GM10847 (cell line): ENCODE results near the gene NAA60.

Source experiments
- POLR2A ChIP-seq: IDR thresholded peaks from 2 replicates; pipeline ENCODE4 v1.6.1; 2011; ENCODE audit not compliant: insufficient read length; ENCODE audit errors: extremely low read depth

The NAA60 gene

DNA sequence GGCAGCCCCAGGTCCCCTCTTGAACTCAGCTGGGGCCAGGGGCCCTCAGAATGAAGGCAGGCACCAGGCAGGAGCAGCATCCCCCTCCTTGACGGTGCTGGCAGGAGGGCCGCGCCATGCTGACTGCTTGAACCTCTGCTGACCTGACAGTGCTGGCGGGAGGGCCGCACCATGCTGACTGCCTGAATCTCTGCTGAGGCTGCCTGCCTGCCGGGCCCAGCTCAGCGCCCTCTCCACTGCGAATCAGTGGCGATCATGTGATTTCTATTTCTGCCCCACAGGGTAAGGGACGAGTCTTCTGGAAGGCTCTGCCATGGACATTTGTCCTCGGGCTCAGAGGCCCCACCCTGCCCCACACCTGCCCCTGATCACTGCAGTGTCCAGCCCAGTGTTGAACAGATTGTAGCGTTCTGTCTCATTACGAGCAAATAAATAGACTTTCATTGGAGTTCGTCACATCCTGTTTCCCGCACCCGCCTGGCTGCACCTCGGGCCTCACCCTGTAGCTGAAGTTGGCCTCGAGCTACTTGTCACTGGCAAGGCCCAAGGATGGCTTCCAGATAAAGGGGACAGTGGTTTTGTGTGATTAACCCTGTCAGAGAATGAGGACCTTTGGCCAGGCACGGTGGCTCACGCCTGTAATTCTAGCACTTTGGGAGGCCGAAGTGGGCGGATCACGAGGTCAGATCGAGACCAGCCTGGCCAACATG is 43.2 kb downstream of the NAA60 start:
- TF ChIP-seq POLR2A, result no peak

DNA sequence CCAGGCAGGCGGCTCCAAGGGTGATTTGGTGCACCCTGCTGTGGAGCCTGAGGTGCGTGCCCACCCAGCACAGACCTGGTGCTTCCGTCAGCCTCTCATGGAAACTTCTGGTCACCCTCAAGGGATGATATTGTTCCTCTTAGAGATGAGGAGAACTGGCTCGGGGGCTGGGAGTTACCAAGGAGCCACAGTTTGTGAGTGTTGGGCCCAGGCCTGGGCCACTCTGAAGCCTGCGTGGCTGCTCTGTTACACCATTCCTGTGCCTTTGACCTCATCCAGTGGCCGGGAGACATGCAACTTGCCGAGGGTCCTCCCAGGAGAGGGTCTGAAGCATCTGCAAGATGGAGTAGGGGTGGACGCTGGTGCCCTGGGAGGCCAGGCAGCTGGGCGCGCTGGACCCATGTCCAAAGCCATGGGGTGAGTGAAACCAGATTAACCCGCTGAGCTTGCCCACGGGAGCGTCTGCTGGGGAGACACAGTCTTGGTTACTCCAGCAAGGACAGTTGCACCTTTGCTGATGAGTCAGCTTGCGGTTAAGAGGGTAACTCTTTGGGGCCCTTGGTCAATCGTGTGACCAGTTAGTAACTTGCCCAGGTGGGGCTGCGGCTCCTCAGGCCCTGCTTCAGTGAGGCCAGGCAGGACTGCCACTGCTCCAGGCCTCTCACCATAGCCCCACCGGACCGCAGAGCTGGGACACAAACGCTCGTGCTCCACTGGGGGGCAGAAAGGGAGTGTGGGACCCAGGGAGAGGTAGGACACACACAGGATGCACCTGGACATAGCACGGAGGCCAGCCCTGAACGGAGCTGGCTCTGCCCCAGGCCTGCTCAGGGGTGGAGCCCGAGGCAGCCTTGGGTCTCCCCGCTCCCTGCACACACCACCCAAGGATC is 44.3 kb downstream of the NAA60 start:
- TF ChIP-seq POLR2A, result no peak

DNA sequence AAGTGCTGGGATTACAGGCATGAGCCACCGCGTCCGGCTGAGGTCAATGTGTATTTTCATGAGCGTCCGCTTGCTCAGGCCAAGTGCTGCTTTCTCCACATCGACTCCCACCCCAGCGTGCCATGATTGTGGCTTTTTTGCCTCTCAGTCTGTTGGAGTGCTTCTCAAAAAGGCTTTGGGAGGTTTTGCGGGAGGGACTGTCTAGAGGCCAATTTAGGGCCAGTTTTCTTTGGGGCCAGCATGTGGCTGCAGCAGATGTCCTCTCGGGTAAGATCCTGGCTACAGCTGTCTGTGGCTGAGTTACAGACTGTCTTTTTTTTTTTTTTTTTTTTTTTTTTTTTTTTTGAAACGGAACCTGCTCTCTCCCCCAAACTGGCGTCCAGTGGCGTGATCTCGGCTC is 45.3 kb downstream of the NAA60 start:
- TF ChIP-seq POLR2A, result no peak

DNA sequence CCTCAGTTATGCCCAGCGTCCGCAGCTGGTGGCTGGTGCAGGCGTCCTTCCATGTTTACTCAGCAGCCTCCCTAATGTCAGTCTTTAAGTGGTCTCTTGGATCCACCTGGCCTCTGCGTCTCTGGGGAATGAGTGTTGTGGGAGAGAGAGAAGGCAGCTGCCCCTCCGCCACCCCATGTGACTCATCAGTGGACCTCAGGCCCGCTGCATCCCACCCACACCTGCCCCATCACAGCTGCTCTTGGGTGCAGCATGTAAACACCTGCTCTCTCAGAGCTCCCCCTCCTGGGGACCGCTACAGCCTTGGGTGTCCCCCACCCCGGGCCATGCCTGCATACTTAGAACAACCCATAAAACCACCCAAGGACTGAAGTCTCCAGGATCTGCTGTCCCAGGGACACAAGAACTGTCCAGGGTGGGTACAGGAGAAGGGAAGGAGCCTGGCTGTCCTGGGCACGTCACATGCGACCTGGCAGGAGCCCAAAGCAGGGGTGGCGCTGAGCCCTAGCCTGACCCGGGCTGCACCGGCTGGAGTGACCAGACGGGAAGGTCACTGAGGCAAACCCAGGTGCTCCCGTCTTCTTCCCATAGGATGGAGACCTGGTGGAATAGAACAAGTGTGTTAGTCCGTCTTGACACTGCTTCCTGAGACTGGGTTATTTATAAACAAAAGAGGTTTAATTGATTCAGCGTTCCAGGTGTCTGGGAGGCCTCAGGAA is 47.6 kb downstream of the NAA60 start:
- no peak for TF ChIP-seq POLR2A

DNA sequence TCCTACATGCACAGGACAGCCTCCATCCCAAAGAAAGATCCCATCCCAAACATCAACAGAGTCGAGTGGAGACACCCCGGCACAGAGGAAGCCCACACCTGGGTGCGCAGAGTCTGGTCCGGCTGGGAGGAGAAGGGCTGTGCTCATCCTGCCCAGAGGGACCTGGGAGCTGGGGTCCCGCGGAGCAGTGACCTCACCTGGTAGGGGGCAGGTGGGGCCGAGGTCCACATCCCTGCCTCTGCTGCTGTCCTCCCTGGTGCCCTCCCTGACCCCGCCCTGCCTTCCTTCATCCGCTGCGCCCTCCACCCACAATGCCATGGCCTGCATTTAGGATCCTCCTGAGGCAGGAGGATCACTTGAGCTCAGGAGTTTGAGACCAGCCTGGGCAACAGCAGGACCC is 48.9 kb downstream of the NAA60 start:
- TF ChIP-seq POLR2A, result no peak

DNA sequence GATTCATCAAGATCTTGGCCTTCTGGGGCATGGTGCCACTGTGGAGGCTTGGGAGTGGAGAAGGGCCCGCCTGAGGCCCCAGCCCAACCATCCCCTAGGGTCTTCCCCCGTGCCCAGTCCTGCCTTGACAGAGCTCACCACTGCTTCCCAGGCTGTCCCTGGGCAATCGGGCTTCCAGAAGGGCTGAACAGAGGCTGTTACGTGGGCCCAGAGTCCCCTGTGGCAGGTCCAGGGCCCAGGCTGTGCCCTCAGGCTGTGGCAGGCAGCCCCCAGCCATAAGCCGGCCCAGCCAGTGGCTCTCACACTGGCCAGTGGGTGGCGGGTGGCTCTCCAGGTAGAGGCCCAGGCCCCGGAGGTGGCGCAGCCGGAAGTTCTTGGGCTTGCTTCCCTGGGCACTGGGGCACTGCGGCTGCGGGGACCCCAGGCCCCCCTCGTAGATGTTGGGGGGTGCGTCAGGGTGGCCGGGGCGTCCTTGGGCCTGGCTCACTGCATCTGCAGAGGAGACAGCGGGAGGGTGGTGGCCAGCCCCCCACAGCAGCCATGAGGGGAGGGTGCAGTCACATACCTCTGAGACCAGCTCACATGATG is 51.0 kb downstream of the NAA60 start:
- TF ChIP-seq POLR2A, result no peak

DNA sequence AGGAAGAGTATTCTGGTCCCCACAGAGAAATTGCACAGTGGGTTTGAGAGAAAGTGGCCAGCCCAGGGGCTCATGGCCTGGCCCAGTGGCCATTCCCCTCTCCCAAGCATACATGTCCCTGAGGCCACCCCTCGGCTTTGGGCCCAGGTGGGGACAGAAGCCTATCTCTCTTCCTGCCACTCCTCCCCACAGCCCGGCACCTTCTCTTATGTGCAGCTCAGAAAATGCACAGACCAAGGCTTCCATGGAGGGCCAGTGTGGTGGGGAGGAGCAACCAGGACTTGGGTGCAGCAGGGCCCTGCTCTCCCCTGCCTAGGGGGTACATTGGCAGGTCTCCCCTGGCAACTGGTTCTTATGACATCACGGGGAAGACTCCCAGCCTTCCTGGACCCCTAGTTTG is 51.7 kb downstream of the NAA60 start, which contains the start of gene C16orf90:
Gene C16orf90, minus strand, starts transcription at position 314 of the 400 bp plus-strand sequence. Its CDS starts 68 bp downstream, at position 246.
- TF ChIP-seq POLR2A, result no peak

DNA sequence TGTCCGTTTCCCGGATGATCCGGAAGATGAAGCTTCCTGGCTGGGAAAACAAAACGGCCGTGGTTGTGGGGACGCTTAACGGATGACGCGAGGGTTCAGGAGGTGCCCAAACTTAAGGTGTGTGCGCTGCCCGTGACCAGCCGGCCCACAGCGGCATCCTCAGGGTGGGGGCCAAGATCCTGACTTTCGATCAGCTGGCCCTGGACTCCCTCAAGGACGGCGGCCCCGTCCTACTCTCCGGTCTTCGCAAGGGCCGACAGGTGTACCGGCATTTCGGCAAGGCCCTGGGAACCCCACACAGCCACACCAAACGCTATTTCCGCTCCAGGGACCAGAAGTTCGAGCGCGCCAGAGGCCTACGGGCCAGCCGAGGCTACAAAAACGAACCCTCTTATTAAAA is 52.9 kb downstream of the NAA60 start:
- TF ChIP-seq POLR2A, result no peak

DNA sequence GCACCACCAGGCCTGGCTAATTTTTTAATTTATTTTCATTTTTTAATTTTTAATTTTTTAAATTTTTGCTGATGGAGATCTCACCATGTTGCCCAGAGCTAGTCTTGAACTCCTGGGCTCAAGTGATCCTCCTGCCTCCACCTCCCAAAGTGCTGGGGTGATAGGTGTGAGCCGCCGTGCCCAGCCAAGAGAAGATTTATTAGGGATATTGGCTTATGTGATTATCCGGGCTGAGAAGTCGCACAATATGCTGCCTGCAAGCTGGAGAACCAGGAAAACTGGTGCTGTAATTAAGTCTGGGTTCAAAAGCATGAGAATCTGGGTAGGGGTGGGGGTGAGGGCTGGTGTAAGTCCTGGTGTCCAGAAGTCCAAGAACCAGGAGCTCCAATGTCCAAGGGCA is 54.3 kb downstream of the NAA60 start:
- TF ChIP-seq POLR2A, result no peak

DNA sequence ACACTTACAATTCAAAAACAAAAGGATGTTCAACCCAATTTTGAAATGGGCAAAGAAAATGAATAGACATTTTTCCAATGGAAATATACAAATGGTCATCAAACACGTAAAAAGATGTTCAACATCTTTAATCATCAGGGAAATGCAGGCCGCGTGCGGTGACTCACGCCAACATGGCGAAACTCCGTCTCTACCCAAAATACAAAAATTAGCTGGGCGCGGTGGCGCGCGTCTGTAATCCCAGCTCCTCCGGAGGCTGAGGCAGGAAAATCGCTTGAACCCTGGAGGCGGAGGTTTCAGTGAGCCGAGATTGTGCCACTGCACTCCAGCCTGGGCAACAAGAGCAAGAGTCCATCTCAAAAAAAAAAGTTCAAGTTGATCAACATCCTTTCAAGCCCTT is 55.5 kb downstream of the NAA60 start:
- no peak for TF ChIP-seq POLR2A

DNA sequence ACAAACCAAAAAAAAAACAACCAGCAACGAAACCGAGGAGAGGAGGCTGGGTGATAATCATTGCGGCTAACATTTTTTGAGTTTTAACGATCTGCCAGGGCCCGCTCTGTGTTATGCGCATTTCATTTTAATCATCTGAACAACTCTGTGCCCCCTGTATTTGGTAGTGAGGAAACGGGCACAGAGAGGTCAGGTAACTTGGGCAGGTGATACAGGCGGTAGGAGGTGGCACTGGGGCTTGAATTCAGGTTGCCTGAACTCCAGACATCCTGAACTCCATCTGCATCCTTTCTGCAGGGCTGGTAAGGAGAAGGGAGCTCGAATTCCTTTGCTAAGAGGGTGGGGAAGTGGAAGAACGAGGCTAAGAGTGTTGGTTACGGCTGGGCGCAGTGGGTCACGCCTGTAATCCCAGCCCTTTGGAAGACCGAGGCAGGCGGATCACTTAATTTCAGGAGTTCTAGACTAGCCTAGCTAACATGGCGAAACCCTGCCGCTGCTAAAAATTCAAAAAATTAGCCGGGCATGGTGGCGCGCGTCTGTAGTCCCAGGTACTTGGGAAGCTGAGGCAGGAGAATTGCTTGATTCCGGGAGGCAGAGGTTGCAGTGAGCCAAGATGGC is 58.4 kb downstream of the NAA60 start:
- TF ChIP-seq POLR2A, result no peak

DNA sequence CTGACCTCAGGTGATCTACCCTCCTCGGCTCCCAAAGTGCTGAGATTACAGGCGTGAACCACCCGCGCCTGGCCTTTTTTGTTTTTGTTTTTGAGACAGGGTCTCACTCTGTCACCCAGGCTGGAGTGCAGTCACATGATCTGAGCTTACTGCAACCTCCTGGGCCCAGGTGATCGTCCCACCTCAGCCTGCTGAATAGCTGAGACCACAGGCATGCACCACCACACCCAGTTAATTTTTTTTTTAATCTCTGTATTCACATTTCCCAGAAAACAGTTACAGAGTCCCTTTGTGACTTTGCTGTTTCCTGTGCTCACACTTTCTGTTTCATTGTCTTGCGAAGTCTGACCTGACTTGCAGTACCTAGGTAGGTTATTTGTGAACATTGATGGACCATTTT is 60.0 kb downstream of the NAA60 start:
- TF ChIP-seq POLR2A, result no peak

DNA sequence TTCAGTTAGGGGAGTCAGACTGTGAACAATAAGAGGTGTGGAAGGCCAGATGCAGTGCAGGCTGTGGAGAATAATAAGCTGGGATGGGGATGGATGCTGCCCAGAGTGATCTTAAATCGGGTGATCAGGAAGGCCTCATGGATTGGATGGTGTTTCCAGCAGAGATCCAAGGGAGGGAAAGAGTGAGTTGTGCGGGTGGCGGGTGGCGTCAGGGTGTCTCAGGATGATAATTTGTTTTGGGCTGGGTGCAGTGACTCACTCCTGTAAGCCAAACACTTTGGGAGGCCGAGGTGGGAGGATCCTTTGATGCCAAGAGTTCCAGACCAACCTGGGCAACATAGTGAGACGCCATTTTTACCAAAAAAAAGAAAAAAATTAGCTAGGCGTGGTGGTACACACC is 65.3 kb downstream of the NAA60 start:
- no peak for TF ChIP-seq POLR2A

DNA sequence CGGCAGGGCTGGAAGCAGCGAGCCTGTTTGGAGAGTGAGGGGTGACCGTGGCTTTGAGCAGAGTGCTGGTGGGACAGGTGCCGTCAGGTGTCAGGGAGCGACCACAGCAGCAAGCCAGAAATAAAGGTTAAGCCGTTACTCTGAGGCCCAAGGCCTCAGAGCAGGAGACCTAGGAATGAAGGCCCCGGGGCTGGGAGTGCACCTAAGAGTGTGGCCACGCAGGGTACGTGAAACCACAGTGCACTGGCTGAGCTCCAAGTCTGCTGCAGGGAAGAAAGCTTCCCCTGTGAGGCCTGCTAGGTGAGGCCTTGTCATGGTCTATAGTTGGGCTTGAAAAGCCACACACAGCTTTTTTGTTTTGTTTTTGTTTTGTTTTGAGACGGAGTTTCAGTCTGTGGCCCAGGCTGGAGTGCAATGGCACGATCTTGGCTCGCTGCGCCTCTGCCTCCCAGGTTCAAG is 66.0 kb downstream of the NAA60 start:
- TF ChIP-seq POLR2A, result no peak

DNA sequence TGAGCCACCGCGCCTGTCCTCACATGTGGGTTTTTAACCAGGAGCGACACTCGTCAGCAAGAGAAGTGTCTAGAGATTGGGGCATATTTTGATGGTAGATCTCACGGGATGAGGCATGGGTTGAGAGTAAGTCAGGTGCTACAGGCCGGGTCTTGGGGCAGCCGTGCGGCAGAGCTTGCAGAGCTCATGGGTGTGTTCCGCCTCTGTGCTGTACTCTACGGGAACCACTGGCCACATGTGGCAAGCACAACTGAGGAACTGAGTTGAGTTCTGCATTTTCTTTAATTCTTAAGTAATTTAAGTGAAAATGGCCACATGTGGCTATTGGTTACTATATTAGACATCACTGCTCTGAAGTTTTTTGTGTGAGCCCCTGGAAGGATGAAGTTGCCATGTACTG is 66.9 kb downstream of the NAA60 start:
- TF ChIP-seq POLR2A, result no peak
